HUES64 (cell line): ENCODE data around the gene SNCAIP.
A peak's percentile ranks its signal among the peaks of the same experiment; 100 is the strongest.
"Not testable (repeated sequence)": the region's sequence is repeated elsewhere in the genome, so short reads cannot be mapped to it uniquely, and the experiment has no call there.

Source experiments
- H3K27ac ChIP-seq: 2 replicates; pipeline ENCODE4 v1.7.0; 2013; ENCODE audit warnings: low read depth, low read length, inconsistent platforms
- H3K27me3 ChIP-seq: 2 replicates; pipeline ENCODE4 v1.6.1; 2013; ENCODE audit warnings: mild to moderate bottlenecking, low read length; ENCODE audit not compliant: insufficient read depth
- H3K36me3 ChIP-seq: 2 replicates; pipeline ENCODE4 v1.6.1; 2013; ENCODE audit warnings: mild to moderate bottlenecking, low read length; ENCODE audit not compliant: insufficient read depth
- H3K4me1 ChIP-seq: 2 replicates; pipeline ENCODE4 v1.6.1; 2013; ENCODE audit warnings: mild to moderate bottlenecking, low read length, moderate library complexity; ENCODE audit not compliant: insufficient read depth
- H3K4me3 ChIP-seq: 2 replicates; pipeline ENCODE4 v1.5.1; 2013; ENCODE audit warnings: mild to moderate bottlenecking, low read length, moderate library complexity
- H3K9ac ChIP-seq: 2 replicates; pipeline ENCODE4 v1.6.1; 2013; ENCODE audit warnings: mild to moderate bottlenecking, low read depth, low read length
- H3K9me3 ChIP-seq: 2 replicates; pipeline ENCODE4 v1.6.1; 2013; ENCODE audit warnings: low read depth, low read length; ENCODE audit not compliant: insufficient read depth
- WGBS: fragments of 150-250, 120-280 bp; methylation state at CpG from one replicate; pipeline ENCODE4 v1.1.7; 2013; ENCODE audit warnings: missing lambda C conversion rate; 5-methylcytosine and 5-hydroxymethylcytosine counted together

SNCAIP gene

DNA sequence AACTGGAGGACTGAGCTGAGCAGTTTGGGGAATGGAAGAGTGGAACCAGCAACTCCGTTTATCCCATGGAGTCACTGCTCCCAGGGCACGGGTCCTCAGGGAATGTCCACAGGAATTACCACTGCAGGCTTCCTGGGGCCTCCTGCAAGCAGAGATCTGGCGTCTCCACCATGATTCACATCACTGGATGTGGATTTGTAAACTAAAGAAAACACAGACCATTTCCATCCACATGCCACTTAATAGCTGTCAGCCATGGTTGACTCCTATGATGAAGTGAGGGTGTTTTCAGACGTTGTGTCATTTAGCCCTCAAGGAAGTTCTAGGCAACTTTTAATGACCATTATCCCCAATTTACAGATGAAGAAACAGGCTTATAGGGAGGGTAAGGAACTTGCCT lies 30.2 kb downstream of the SNCAIP start:
- H3K4me3 ChIP-seq: no peak overlapping the region
- H3K36me3 ChIP-seq: no peaks in the 10 kb centered on the region
- no peaks in the 10 kb centered on the region for H3K4me1 ChIP-seq
- H3K27ac ChIP-seq: no peak overlapping the region
- no peaks in the 10 kb centered on the region for H3K9me3 ChIP-seq
- H3K9ac ChIP-seq: no peak overlapping the region
- 94% methylated on average over 4 of the region's 4 CpGs for WGBS
- H3K27me3 ChIP-seq: no peaks in the 10 kb centered on the region

DNA sequence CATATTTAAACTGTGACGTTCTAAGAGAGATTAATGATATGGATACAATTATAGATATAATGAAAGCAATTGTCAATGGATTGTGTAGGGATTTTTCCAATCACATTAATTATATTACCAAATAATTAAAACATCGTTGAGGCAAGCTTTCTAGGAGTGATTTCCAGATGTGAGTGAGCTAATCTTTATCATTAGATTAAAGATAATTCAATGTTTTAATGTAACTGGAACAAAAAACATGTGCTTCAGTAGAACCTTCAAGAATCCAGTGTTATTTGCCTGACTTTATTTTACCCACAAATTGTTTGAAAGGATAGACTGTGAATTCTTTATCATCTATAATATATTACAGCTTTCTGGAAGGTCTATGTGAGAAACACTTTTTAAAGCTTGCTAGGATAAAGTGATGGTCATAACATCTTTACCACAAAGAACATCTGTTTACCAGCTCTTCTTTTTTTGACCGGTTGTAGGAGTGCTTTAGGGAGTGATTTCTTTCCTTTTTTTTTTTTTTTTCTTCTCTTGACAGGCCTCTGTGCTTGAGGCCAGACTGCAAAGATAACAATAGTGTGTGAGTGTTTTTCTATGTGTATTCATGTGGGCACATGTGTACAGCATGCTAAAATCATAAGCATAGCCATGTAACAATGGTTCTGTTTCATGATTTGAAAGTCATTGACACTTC lies 35.0 kb downstream of the SNCAIP start:
- Histone ChIP-seq H3K27me3 (no peaks in the 10 kb centered on the region), H3K9ac (no peak overlapping the region), H3K9me3 (no peaks in the 10 kb centered on the region), H3K36me3 (no peaks in the 10 kb centered on the region), H3K4me3 (no peak overlapping the region), H3K4me1 (peaks cover 4% of the 10 kb centered on the region; the same call in 1 of the 2 replicates), H3K27ac (no peak overlapping the region)
- WGBS: no CpG with 5 or more reads among the region's 3 CpGs

DNA sequence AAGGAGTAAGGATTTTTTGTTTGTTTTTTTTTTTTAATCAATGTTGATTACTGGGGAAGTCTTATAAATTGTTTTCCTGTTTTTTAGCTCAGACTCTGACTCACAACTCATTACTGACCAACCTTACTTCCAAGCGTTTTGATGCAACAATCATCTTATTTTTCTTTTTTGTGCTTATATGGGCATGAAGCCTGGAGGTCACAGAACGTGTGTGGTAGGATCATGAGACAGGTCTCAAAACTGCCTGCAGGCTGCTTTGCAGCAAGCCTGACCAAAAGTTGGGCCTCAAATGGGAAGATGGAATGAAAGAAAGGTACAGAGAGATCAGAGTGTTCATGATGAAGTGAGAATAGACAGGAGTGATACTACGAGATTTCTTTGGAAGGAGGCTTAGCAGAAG lies 38.5 kb downstream of the SNCAIP start:
- H3K9me3 ChIP-seq: no peaks in the 10 kb centered on the region
- H3K27me3 ChIP-seq: no peaks in the 10 kb centered on the region
- peaks cover 22% of the 10 kb centered on the region for H3K4me1 ChIP-seq
- no peaks in the 10 kb centered on the region for H3K36me3 ChIP-seq
- H3K9ac ChIP-seq: no peak overlapping the region
- no peak overlapping the region for H3K4me3 ChIP-seq
- H3K27ac ChIP-seq: no peak overlapping the region
- 90% methylated on average over 3 of the region's 3 CpGs for WGBS

DNA sequence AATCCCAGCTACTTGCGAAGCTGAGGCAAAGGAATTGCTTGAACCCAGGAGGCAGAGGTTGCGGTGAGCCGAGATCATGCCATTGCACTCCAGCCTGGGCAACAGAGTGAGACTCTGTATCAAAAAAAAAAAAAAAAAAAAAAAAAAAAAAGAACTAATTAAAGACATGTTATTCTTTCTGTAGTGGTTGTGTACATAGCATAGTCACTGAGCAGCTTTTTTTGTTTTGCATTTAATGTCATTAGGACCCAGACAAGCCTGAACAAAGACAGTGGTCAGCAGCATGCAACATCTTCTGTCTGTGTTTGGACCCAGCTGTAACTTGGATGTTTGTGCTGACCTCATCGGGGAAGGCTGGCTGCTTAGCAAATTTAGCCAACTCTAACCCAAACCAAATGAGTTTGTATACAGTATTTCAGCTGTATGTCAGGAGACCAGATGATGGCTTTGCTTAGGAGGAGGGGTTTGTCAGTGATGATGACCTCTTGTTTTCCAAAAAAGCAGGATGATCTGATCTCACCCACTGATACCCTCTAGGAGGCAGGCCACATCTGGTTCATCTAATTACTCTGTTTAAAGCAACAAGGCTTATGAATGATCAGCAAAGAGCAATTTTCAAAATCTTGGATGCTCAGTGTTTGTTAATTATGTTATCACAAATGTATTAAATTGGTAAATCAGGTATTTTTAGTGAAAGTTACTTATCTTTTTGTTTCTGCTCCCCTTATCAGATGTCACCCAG lies 39.5 kb downstream of the SNCAIP start:
- WGBS: 93% methylated on average over 4 of the region's 4 CpGs
- Histone ChIP-seq H3K9me3 (no peaks in the 10 kb centered on the region), H3K4me3 (no peak overlapping the region), H3K4me1 (peaks cover 27% of the 10 kb centered on the region), H3K36me3 (no peaks in the 10 kb centered on the region), H3K27ac (no peak overlapping the region), H3K27me3 (no peaks in the 10 kb centered on the region), H3K9ac (no peak overlapping the region)

DNA sequence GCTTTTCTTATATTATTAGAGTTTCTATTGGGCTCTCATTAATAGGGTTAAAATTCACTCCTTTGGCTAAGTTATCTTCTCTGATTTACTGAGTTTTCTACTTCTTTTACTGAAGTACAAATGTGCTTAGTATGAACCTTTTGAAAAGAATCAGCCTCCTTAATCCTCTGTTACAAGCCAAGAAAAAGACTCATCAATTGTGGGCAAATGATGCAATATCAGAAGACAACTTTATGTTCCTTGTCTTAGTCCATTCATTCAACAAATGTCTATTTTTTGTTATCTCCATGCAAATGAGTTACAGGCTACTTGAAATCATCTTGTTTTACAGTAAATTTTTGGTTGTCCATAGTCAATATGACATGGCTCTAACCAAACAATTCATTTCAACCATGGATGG lies 40.3 kb downstream of the SNCAIP start:
- H3K9me3 ChIP-seq: no peaks in the 10 kb centered on the region

DNA sequence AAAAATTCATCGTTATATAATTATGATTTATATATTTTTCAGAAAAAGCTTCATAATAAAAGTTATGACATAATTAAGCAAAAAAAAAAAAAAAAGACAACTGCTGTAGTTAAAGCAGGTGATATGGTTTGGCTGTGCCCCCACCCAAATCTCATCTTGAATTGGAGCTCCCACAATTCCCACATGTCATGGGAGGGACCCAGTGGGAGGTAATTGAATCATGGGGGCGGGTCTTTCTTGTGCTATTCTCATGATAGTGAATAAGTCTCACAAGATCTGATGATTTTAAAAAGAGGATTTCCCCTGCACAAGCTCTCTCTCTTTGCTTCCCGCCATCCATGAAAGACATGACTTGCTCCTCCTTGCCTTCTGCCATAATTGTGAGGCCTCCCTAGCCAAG lies 41.3 kb downstream of the SNCAIP start:
- H3K36me3 ChIP-seq, H3K4me3 ChIP-seq, H3K27ac ChIP-seq, H3K27me3 ChIP-seq, H3K9ac ChIP-seq, H3K9me3 ChIP-seq: not testable (repeated sequence)
- peaks cover 32% of the 10 kb centered on the region for H3K4me1 ChIP-seq
- WGBS: 96% methylated on average over 1 of the region's 3 CpGs

More for the DNA sequence above, 40.3 kb downstream of the SNCAIP start:
- Histone ChIP-seq H3K27me3 (no peaks in the 10 kb centered on the region), H3K4me1 (peaks cover 30% of the 10 kb centered on the region), H3K9ac (no peak overlapping the region), H3K36me3 (no peaks in the 10 kb centered on the region), H3K4me3 (no peak overlapping the region), H3K27ac (no peak overlapping the region)

DNA sequence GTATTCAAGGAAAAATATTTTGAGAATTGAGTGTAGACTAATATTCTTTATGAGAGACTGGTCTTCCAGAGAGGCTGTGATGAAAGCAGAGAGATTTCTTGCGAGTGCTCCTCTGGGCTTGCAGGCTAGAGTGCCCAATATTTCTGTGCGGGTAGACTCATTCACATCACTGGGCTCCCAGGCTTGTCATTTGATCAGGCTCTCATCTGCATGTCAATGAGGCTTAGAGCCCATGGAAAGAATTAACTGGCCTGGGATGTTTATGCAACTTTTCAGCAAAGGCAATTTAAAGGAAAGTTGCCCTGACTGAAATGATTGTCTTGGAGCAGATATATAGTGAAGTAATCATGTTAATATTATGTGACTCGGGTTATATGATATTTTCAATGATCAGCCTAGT lies 42.3 kb downstream of the SNCAIP start:
- no peak overlapping the region for H3K9ac ChIP-seq
- H3K27ac ChIP-seq: no peak overlapping the region
- no peaks in the 10 kb centered on the region for H3K27me3 ChIP-seq
- peaks cover 36% of the 10 kb centered on the region for H3K4me1 ChIP-seq
- H3K36me3 ChIP-seq: no peaks in the 10 kb centered on the region
- H3K9me3 ChIP-seq: no peaks in the 10 kb centered on the region
- H3K4me3 ChIP-seq: 0 out of 2 replicates have a peak overlapping the region, but pooled peaks have one; percentile 25
- 15% methylated on average over 3 of the region's 3 CpGs for WGBS

DNA sequence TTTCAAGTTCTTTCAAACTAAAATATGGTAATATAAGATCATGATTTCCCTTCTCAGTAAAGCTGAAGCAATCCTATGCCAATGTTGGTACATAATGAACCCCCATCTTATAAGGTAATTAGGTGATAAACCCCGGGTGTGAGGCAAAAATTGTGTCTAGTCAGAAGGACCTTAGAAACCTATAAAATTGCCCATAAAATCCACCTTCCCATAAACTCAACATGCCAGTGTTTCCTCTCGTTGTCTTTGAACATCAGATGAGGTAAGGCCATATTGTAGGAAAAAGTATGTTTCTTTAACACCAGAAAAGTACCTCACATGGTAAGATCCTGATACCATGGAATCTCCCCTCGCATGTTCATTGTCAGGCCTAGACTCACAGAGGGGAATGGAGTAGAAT lies 43.3 kb downstream of the SNCAIP start:
- H3K9ac ChIP-seq: no peak overlapping the region
- H3K4me3 ChIP-seq: no peak overlapping the region
- 100% methylated on average over 3 of the region's 3 CpGs for WGBS
- no peaks in the 10 kb centered on the region for H3K36me3 ChIP-seq
- H3K4me1 ChIP-seq: peaks cover 31% of the 10 kb centered on the region
- no peaks in the 10 kb centered on the region for H3K9me3 ChIP-seq
- no peaks in the 10 kb centered on the region for H3K27me3 ChIP-seq
- no peak overlapping the region for H3K27ac ChIP-seq

DNA sequence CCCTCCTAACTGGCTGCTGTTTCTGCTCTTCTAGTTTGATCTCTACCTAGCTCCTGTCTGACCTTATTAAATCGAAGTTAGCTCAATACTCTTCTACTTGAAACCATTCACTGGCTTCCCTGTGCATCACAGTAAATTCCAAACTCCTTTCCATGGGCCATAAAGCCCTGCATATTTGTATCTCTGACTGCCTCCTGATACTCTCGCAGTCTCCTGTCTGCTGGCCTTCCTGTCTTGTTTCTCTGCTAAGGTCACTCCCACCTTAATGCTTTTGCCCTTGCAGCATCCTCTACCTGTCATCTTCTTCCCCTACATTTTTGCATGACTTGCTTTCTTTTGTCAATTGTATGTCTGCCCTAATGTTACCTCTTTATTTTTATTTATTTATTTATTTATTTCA lies 44.8 kb downstream of the SNCAIP start:
- Histone ChIP-seq H3K4me3 (no peak overlapping the region), H3K27me3 (no peaks in the 10 kb centered on the region), H3K36me3 (no peaks in the 10 kb centered on the region), H3K9ac (no peak overlapping the region), H3K27ac (no peak overlapping the region), H3K9me3 (no peaks in the 10 kb centered on the region), H3K4me1 (peaks cover 31% of the 10 kb centered on the region)
- 84% methylated on average over 2 of the region's 2 CpGs for WGBS

DNA sequence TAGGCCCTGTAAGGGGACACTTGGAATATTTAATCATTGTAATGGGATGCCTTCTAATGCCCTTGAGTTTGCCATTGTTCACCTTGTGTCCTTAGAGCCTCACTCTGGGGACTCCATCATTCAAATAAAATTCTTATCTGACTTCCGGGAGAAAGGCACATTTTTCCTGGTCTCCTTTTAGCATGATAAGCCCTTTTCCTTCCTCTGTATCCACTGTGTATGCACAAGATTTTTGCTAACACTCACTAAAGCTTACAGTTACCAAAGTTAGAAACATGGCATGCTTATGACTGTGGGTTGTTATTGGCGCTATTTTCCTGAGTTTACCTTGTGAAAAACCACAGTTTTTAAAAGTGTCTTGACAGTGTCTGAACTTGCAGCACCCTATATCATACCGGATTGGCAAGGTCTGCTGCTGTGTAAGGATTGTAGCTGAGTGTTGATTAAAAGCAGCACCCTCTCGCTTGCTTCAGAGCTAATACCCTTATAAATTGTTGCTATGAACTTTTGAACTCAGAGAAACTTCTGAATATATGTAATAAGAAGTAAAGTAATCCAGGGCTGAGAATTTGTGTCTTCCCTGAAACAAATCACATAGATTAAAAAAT lies 46.4 kb downstream of the SNCAIP start:
- peaks cover 31% of the 10 kb centered on the region for H3K4me1 ChIP-seq
- no peaks in the 10 kb centered on the region for H3K36me3 ChIP-seq
- H3K27me3 ChIP-seq: no peaks in the 10 kb centered on the region
- 0 out of 2 replicates have a peak overlapping the region, but pooled peaks have one; percentile 14 for H3K9ac ChIP-seq
- H3K4me3 ChIP-seq: no peak overlapping the region
- 92% methylated on average over 3 of the region's 4 CpGs for WGBS
- H3K9me3 ChIP-seq: no peaks in the 10 kb centered on the region
- peak overlapping the region; percentile 41 for H3K27ac ChIP-seq

DNA sequence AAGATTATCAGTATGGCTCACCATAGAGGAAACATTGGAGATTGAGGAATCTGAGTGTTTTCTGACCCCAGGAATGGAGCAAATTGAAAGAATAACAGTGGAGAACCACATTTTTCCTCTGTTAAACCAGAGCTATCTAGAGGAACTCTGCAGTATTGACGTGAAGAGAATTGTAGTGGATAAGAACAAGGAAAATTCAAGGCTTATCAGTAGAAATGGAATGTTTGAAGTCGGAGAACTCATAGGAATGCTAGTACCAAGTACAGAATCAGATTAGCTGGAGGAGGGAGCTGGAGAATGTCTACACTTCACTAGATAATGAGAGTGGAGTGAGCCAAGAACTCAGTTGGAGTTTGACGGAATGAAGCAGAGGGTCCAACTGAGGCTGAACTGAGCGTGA lies 50.3 kb downstream of the SNCAIP start:
- Histone ChIP-seq H3K4me1 (peaks cover 5% of the 10 kb centered on the region), H3K27me3 (no peaks in the 10 kb centered on the region), H3K9me3 (no peaks in the 10 kb centered on the region), H3K4me3 (no peak overlapping the region), H3K36me3 (no peaks in the 10 kb centered on the region), H3K27ac (no peak overlapping the region), H3K9ac (no peak overlapping the region)
- WGBS: 90% methylated on average over 4 of the region's 4 CpGs
